HEK293 (cell line): ENCODE results near the gene BCAS3.

ENCODE experiments used
- CTCF ChIP-seq: fragments of 450-650 bp; formaldehyde crosslinking; IDR thresholded peaks from 2 replicates; pipeline ENCODE4 v1.5.1; 2016; ENCODE audit warnings: missing biosample characterization, missing genetic modification characterization
- ZNF140 ChIP-seq: fragments of 450-650 bp; formaldehyde crosslinking; IDR thresholded peaks from 2 replicates; pipeline ENCODE4 v1.5.1; 2016; ENCODE audit warnings: missing biosample characterization, missing genetic modification characterization
- ZNF335 ChIP-seq: fragments of 450-650 bp; formaldehyde crosslinking; conservative IDR thresholded peaks from 2 replicates; pipeline ENCODE4 v1.5.1; 2016; ENCODE audit warnings: missing biosample characterization, missing genetic modification characterization

GRCh38 chr17:60959696-60960095, 282.0 kb downstream of the BCAS3 start:
- TF ChIP-seq CTCF, result no peak
- TF ChIP-seq ZNF335 (tag by site-specific recombination), result no peak
- no peak for TF ChIP-seq ZNF140 (tag by site-specific recombination)
